ENCODE measurements around the gene ZNF530.

Gene ZNF530

GRCh38 chr19:57578487-57579205 lies 21.0 kb upstream of the ZNF530 start, which contains the start of gene ZNF416:
ZNF416 (minus strand) TSS chr19:57578911; CDS start chr19:57578704, 207 bp downstream.
- ChIA-PET CTCF (no interaction called here), POLR2A (no interaction called here)
- peak; percentile 66 for TF ChIP-seq L3MBTL2 (conservative IDR thresholded peaks at IDR 0.05)
- no peak for TF ChIP-seq SP1 (IDR thresholded peaks at IDR 0.05)
- peak; percentile 52; the same call in 1 of the 2 replicates for TF ChIP-seq ELF4 (IDR thresholded peaks at IDR 0.05)
- peak; percentile 80 for TF ChIP-seq PKNOX1 (IDR thresholded peaks at IDR 0.05)
- DNase-seq (ENCODE audit: extremely low spot score), result peak; percentile 96

- CTCF ChIA-PET, result no interaction called here
- POLR2A ChIA-PET, result no interaction called here
- TF ChIP-seq ELF4 (IDR thresholded peaks at IDR 0.05) (no peak), SP1 (IDR thresholded peaks at IDR 0.05) (no peak), ARNT (IDR thresholded peaks at IDR 0.05) (no peak), FOXM1 (IDR thresholded peaks at IDR 0.05; ENCODE audit: borderline replicate concordance) (no peak), NFRKB (IDR thresholded peaks at IDR 0.05) (no peak), HDGF (IDR thresholded peaks at IDR 0.05; ENCODE audit: borderline replicate concordance) (no peak), BHLHE40 (IDR thresholded peaks at IDR 0.05; ENCODE audit: borderline replicate concordance) (no peak), TARDBP (IDR thresholded peaks at IDR 0.05) (no peak), FOXK2 (IDR thresholded peaks at IDR 0.05) (no peak), SUZ12 (IDR thresholded peaks at IDR 0.05) (no peak), FOXA1 (IDR thresholded peaks at IDR 0.05) (no peak)
- no peak for DNase-seq (ENCODE audit: extremely low spot score)
These were observed 16.6 kb upstream of the ZNF530 start for GRCh38 chr19:57583104-57583520.

GRCh38 chr19:57583521-57584416 lies 15.9 kb upstream of the ZNF530 start, which contains the start of gene ZIK1:
ZIK1 (plus strand) TSS chr19:57584145; CDS start chr19:57584357, 212 bp downstream.
- ChIA-PET POLR2A (no interaction called here), CTCF (no interaction called here)
- no peak for DNase-seq (ENCODE audit: extremely low spot score)
- TF ChIP-seq BHLHE40 (IDR thresholded peaks at IDR 0.05; ENCODE audit: borderline replicate concordance), result no peak
- TF ChIP-seq TARDBP (IDR thresholded peaks at IDR 0.05), result no peak
- no peak for TF ChIP-seq L3MBTL2 (conservative IDR thresholded peaks at IDR 0.05)
- no peak for TF ChIP-seq FOXM1 (IDR thresholded peaks at IDR 0.05; ENCODE audit: borderline replicate concordance)
- TF ChIP-seq ELF4 (IDR thresholded peaks at IDR 0.05), result no peak
- no peak for TF ChIP-seq PKNOX1 (IDR thresholded peaks at IDR 0.05)
- no peak for TF ChIP-seq HDGF (IDR thresholded peaks at IDR 0.05; ENCODE audit: borderline replicate concordance)
- no peak for TF ChIP-seq FOXA1 (IDR thresholded peaks at IDR 0.05)
- TF ChIP-seq LEF1 (IDR thresholded peaks at IDR 0.05; ENCODE audit: borderline replicate concordance), result no peak
- TF ChIP-seq CTBP1 (IDR thresholded peaks at IDR 0.05; ENCODE audit: borderline replicate concordance), result no peak
- TF ChIP-seq SP1 (IDR thresholded peaks at IDR 0.05), result no peak
- TF ChIP-seq NFRKB (IDR thresholded peaks at IDR 0.05), result no peak
- TF ChIP-seq ZNF384 (IDR thresholded peaks at IDR 0.05), result no peak
- no peak for TF ChIP-seq ARNT (IDR thresholded peaks at IDR 0.05)
- no peak for TF ChIP-seq SUZ12 (IDR thresholded peaks at IDR 0.05)

GRCh38 chr19:57587529-57587928 lies 12.2 kb upstream of the ZNF530 start:
- TF ChIP-seq NFRKB (IDR thresholded peaks at IDR 0.05) (no peak), FOXA1 (IDR thresholded peaks at IDR 0.05) (no peak), ARNT (IDR thresholded peaks at IDR 0.05) (no peak), SP1 (IDR thresholded peaks at IDR 0.05) (no peak), L3MBTL2 (conservative IDR thresholded peaks at IDR 0.05) (no peak), LEF1 (IDR thresholded peaks at IDR 0.05; ENCODE audit: borderline replicate concordance) (no peak), BHLHE40 (IDR thresholded peaks at IDR 0.05; ENCODE audit: borderline replicate concordance) (no peak), SUZ12 (IDR thresholded peaks at IDR 0.05) (no peak), PKNOX1 (IDR thresholded peaks at IDR 0.05) (no peak), ZNF384 (IDR thresholded peaks at IDR 0.05) (no peak), ELF4 (IDR thresholded peaks at IDR 0.05) (no peak), CTBP1 (IDR thresholded peaks at IDR 0.05; ENCODE audit: borderline replicate concordance) (no peak), HDGF (IDR thresholded peaks at IDR 0.05; ENCODE audit: borderline replicate concordance) (no peak), FOXM1 (IDR thresholded peaks at IDR 0.05; ENCODE audit: borderline replicate concordance) (no peak), FOXK2 (IDR thresholded peaks at IDR 0.05) (no peak)
- no peak for DNase-seq (ENCODE audit: extremely low spot score)
- ChIA-PET POLR2A (no interaction called here), CTCF (no interaction called here)

GRCh38 chr19:57599377-57599760 lies 316 bp upstream of the ZNF530 start:
- TF ChIP-seq ZNF384 (IDR thresholded peaks at IDR 0.05) (no peak), CTBP1 (IDR thresholded peaks at IDR 0.05; ENCODE audit: borderline replicate concordance) (no peak), ELF4 (IDR thresholded peaks at IDR 0.05) (no peak)
- POLR2A ChIA-PET, result no interaction called here
- CTCF ChIA-PET, result no interaction called here
- DNase-seq (ENCODE audit: extremely low spot score), result no peak

GRCh38 chr19:57606931-57607330 lies 7.2 kb downstream of the ZNF530 start:
- ChIA-PET CTCF (no interaction called here), POLR2A (no interaction called here)
- no peak for TF ChIP-seq NFRKB (IDR thresholded peaks at IDR 0.05)
- TF ChIP-seq L3MBTL2 (conservative IDR thresholded peaks at IDR 0.05), result no peak
- TF ChIP-seq FOXA1 (IDR thresholded peaks at IDR 0.05), result no peak
- no peak for TF ChIP-seq HDGF (IDR thresholded peaks at IDR 0.05; ENCODE audit: borderline replicate concordance)
- no peak for TF ChIP-seq CTBP1 (IDR thresholded peaks at IDR 0.05; ENCODE audit: borderline replicate concordance)
- TF ChIP-seq SUZ12 (IDR thresholded peaks at IDR 0.05), result no peak
- TF ChIP-seq ARNT (IDR thresholded peaks at IDR 0.05), result no peak
- no peak for TF ChIP-seq FOXK2 (IDR thresholded peaks at IDR 0.05)
- DNase-seq (ENCODE audit: extremely low spot score), result no peak

All from HEK293T (cell line).